MV-4-11 (cell line): ENCODE measurements around the gene PCMTD2.
A peak's percentile ranks its signal among the peaks of the same experiment; 100 is the strongest.

Experiments used
- DNase-seq: peaks from one replicate; lab custom pipeline; 2025; lab: John Stamatoyannopoulos, UW

PCMTD2 gene

GRCh38 chr20:64255361-64256281, at the start of gene PCMTD2:
PCMTD2 (plus strand) TSS chr20:64255748; CDS start chr20:64259966, 4,218 bp downstream.
- peak; percentile 80 for DNase-seq

DNA sequence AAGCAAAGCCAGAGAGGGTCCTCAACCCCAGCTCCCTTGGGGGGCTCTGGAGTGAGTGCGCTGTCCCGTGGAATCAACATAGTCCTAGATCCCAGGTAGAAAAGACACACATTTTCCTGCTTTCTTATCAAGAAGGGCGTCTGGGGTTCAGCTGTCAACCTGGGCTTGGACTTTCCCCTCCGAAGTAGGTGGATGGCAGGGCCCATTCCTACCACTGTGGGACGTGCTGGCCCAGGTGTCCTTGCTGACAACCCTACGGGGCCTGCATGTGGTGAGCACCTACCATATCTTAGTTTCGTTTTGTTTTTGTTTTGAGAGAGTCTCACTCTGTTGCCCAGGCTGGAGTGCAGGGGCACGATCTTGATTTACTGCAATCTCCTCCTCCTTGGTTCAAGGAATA, 48.9 kb upstream of the PCMTD2 start:
- no peak for DNase-seq

DNA sequence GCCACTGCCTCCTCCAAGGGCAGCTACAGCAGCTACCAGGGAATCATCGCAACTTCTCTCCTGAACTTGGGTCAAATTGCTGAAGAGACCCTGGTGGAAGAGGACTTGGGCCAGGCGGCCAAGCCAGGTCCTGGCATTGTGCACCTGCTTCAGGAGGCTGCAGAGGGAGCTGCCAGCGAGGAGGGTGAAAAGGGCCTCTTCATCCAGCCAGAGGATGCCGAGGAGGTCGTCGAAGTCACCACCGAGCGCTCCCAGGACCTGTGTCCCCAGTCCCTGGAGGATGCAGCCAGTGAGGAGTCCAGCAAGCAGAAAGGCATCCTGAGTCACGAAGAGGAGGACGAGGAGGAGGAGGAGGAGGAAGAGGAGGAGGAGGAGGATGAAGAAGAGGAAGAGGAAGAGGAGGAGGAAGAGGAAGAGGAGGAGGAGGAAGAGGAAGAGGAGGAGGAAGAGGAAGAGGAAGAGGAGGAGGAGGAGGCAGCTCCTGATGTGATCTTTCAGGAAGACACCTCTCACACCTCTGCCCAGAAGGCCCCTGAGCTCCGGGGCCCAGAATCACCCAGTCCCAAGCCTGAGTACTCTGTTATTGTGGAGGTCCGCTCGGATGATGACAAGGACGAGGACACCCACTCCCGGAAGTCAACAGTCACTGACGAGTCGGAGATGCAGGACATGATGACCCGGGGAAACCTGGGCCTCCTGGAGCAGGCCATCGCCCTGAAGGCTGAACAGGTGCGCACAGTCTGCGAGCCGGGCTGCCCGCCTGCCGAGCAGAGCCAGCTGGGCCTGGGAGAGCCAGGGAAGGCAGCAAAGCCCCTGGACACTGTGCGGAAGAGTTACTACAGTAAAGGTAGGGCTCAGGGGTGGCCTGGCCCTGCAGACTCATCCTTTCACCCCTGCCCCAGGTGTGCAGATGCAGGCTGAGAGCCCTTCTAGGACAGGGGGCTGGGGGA, 47.6 kb upstream of the PCMTD2 start:
- DNase-seq = no peak

GRCh38 chr20:64209148-64209547, 46.4 kb upstream of the PCMTD2 start:
- DNase-seq = no peak

GRCh38 chr20:64210656-64211369, 44.7 kb upstream of the PCMTD2 start:
- DNase-seq = no peak

GRCh38 chr20:64211874-64212658, 43.5 kb upstream of the PCMTD2 start:
- DNase-seq = no peak

DNA sequence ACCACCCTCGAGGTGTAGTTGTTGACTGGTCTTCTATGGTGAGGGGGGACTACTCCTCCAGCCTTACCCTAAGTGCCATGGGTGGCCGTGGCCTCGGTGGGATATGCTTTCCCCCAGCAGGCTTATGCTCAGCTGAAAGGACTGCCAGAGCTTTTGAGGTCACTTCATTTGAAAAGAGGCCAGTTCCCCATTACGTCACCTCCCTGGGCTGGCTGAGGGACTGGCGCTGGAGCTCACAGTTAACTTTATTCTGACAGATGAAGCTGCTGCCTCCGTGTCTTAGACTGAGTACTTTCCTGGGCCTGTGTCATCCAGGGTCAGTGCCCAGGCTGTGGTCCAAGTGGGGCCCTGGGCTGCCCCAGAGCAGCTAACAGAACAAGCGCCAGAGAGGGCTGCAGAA, 42.8 kb upstream of the PCMTD2 start:
- no peak for DNase-seq

DNA sequence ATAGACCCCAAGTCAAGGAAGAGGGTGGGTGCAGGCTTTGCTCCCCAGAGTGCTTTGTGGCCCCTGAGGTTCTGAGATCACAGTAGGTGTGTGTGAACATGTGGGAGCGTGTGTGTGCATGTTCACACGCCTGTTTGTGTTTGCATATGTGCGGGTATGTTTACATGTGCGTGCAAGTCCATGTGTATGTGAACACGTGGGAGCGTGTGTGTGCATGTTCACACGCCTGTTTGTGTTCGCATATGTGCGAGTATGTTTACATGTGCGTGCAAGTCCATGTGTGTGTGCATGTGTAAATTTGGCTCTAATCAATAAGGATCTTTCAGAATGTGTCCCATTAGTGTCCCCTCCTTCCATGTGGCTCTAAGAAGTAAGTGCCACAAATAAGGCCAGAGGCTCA, 41.4 kb upstream of the PCMTD2 start:
- DNase-seq = no peak

DNA sequence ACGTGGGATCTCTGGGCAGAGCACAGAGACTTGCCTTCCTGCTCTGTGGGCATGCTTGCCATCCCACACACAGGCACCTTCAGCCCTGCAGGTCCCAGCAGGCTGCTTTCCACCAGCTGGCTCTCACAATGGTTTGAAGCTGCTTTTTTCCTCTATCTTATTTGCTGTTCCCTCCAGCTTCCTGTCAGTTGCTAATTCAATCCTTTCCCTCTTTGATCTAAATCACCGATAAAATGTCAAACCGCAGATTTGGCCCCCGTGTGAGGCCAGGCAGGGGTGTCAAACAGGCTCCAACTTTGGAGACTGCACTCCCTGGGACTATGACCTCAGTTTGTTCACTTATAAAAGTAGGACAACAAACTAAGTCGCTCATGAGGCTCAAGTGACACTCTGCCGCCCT, 40.6 kb upstream of the PCMTD2 start:
- DNase-seq = no peak

DNA sequence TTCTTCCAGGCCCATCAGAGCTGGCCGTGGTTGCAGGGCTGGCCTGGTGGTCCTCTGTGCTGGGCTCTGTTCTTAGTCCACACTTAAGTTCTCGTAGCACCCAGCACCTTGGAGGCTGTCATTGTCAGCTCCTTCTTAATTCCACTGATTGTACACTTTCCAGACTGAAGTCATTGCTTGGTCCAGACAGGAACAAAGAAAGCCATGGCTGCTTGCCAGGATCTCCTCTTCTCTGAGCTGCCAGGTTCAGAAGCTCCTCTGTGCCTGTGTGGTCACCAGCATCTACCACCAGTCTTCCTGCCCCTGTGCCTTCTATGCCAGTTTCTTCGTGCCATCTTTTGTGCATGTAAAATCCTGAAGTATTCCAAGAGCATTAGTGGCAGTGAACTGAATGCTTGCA, 39.5 kb upstream of the PCMTD2 start:
- DNase-seq = no peak

DNA sequence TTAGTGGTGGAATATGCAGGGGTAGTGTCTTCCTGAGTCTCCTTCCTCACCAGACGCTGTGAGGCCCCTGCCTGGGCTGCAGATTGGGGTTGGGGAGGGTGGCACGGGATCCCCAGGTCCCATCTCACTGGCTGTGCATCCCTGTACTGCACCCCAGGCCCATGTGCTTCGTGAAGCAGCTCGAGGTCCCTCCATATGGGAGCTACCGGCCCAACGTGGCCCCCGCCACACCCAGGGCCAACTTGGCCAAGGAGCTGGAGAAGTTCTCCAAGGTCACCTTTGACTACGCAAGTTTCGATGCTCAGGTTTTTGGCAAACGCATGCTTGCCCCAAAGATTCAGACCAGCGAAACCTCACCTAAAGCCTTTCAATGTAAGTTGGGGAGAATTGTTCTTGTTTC, 38.6 kb upstream of the PCMTD2 start:
- DNase-seq = no peak

DNA sequence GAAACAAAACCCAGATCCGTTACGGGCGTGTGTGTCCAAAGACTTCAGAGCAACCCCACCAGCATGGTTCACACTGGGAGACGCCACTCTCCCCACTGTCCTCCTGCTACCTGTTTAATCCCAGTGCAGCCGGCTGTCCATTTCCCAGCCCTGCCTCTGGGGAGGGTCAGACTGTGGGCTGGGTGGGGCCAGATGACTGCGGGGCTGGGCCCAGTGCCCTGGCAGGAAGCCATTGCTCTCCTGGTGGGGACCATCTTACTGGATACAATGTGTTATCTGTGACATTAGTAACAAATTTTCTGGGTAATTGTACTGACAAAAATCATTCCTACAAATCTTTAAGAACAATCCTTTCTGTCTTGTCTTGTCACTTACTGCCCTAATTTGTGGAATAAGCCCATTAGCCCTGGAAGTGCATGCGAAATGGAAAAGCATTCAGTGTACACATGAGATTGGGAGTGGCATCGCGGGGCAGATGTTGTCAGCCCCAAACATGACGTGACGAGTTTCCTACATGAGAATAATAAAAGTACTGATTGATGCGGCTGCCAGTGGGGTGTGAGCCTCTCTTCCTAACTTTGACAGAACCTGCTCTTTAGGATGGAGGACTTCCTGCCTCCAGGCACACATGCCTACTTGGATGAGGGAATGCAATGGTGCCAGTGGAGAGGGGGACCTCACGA, 37.9 kb upstream of the PCMTD2 start:
- DNase-seq = no peak

- no peak for DNase-seq
These were observed 36.3 kb upstream of the PCMTD2 start for GRCh38 chr20:64219202-64219601.

GRCh38 chr20:64219730-64220129, 35.8 kb upstream of the PCMTD2 start:
- no peak for DNase-seq

GRCh38 chr20:64220420-64220819, 35.1 kb upstream of the PCMTD2 start:
- DNase-seq = no peak

DNA sequence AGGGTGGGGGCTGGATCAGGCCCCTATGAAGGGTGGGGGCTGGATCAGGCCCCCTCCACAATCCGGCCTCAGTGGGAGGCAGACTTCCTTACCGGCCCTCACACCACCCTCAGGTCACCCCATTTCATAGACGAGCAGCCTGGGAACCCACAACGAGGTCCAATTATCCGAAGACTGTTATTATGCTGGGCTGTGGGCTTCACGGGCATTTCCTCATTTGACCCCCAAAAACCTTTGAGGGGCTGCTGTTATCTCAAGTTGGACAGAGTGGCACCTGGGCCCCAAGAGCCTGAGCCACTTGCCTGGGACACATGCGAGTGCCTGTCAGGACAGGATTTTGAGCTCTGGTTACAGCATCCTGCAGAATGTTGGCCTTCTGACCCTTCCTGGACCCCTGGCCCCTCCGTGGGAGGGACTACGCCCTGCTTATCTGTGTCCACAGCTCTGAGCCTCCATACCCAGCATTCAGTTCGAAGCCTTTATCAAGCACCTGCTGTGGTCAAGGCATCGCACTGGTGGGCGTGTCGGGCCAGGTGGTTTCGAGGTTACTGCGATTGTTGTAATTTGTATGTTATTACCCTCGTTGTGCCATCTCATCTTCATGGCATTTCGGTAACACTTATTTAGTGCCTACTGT, 34.5 kb upstream of the PCMTD2 start:
- DNase-seq = no peak

- DNase-seq = no peak
These were observed 33.2 kb upstream of the PCMTD2 start for GRCh38 chr20:64222291-64222735.

- no peak for DNase-seq
These were observed 32.6 kb upstream of the PCMTD2 start for GRCh38 chr20:64222851-64223525.

- DNase-seq = no peak
These were observed 32.0 kb upstream of the PCMTD2 start for GRCh38 chr20:64223526-64224067.
